DOHH2 (cell line): ENCODE measurements around the gene SOX8.

Source experiments
- H3F3A ChIP-seq: fragments of 200-600 bp; sonication (generic), shearing (Covaris generic); 2 replicates; pipeline ENCODE4 v1.6.0; 2016; ENCODE audit warnings: antibody characterized with exemption, mild to moderate bottlenecking; ENCODE audit not compliant: control insufficient read depth, insufficient read depth
- H3K27ac ChIP-seq: fragments of 200-600 bp; sonication (generic); 2 replicates; pipeline ENCODE4 v1.5.1; 2014; ENCODE audit warnings: low read depth, mild to moderate bottlenecking, low read length, moderate library complexity
- H3K27me3 ChIP-seq: fragments of 200-600 bp; sonication (generic); 2 replicates; pipeline ENCODE4 v1.6.1; 2014; ENCODE audit warnings: mild to moderate bottlenecking, low read length, mixed read lengths; ENCODE audit not compliant: control insufficient read depth
- H3K36me3 ChIP-seq: fragments of 200-600 bp; sonication (generic); 2 replicates; pipeline ENCODE4 v1.6.1; 2014; ENCODE audit warnings: mild to moderate bottlenecking, low read length, moderate library complexity, mixed read lengths; ENCODE audit not compliant: control insufficient read depth
- H3K4me1 ChIP-seq: fragments of 200-600 bp; sonication (generic); 2 replicates; pipeline ENCODE4 v1.6.1; 2014; ENCODE audit warnings: mild to moderate bottlenecking, low read length, mixed read lengths; ENCODE audit not compliant: control insufficient read depth
- H3K4me2 ChIP-seq: fragments of 200-600 bp; sonication (generic); 2 replicates; pipeline ENCODE4 v1.6.0; 2014; ENCODE audit warnings: mild to moderate bottlenecking, low read length, moderate library complexity
- H3K4me3 ChIP-seq: fragments of 200-600 bp; sonication (generic); 2 replicates; pipeline ENCODE4 v1.5.1; 2014; ENCODE audit warnings: mild to moderate bottlenecking, low read length, mixed read lengths
- H3K79me2 ChIP-seq: fragments of 200-600 bp; sonication (generic); 2 replicates; pipeline ENCODE4 v1.6.1; 2014; ENCODE audit warnings: mild to moderate bottlenecking, low read length, mixed read lengths; ENCODE audit not compliant: control insufficient read depth
- H3K9me2 ChIP-seq: fragments of 200-600 bp; sonication (generic); replicated peaks from 2 replicates; pipeline ENCODE4 v1.6.1; 2014; ENCODE audit warnings: mild to moderate bottlenecking, low read length, mixed read lengths; ENCODE audit not compliant: control insufficient read depth
- H3K9me3 ChIP-seq: fragments of 200-600 bp; sonication (generic); 2 replicates; pipeline ENCODE4 v1.6.1; 2014; ENCODE audit warnings: antibody characterized with exemption, low read length, mixed read lengths; ENCODE audit not compliant: control insufficient read depth, insufficient read depth
- H4K20me1 ChIP-seq: fragments of 200-600 bp; sonication (generic); 2 replicates; pipeline ENCODE4 v1.6.0; 2014; ENCODE audit warnings: low read depth, mild to moderate bottlenecking, antibody characterized with exemption, low read length, moderate library complexity; ENCODE audit not compliant: control insufficient read depth, insufficient read depth
- CTCF ChIP-seq: fragments of 200-600 bp; sonication (generic); IDR thresholded peaks from one replicate; pipeline ENCODE4 v1.5.1; 2014; ENCODE audit warnings: antibody characterized with exemption, mild to moderate bottlenecking, low read depth, low read length; ENCODE audit not compliant: poor library complexity, severe bottlenecking
- EZH2phosphoT487 ChIP-seq: fragments of 200-600 bp; sonication (generic); IDR thresholded peaks from 2 replicates; pipeline ENCODE4 v1.6.1; 2017; ENCODE audit warnings: borderline replicate concordance, mild to moderate bottlenecking, antibody characterized with exemption, low read length, moderate library complexity, mixed read lengths

Gene SOX8

GRCh38 chr16:984121-984694 is 2.6 kb downstream of the SOX8 start:
- no peaks in the 10 kb centered on the region for H3F3A ChIP-seq
- H3K4me2 ChIP-seq = no peak overlapping the region
- no peak for TF ChIP-seq EZH2phosphoT487
- no peak for TF ChIP-seq CTCF
- H3K9me3 ChIP-seq = no peaks in the 10 kb centered on the region
- H3K9me2 ChIP-seq = no peaks in the 10 kb centered on the region
- H3K27ac ChIP-seq = no peak overlapping the region
- H4K20me1 ChIP-seq = no peaks in the 10 kb centered on the region
- H3K27me3 ChIP-seq = no peaks in the 10 kb centered on the region
- H3K4me3 ChIP-seq = no peak overlapping the region
- no peaks in the 10 kb centered on the region for H3K36me3 ChIP-seq
- H3K79me2 ChIP-seq = no peaks in the 10 kb centered on the region
- peaks cover 8% of the 10 kb centered on the region for H3K4me1 ChIP-seq

GRCh38 chr16:984736-985636 is 3.4 kb downstream of the SOX8 start:
- no peak overlapping the region for H3K4me2 ChIP-seq
- H3K9me2 ChIP-seq = no peaks in the 10 kb centered on the region
- TF ChIP-seq CTCF (no peak), EZH2phosphoT487 (no peak)
- no peak overlapping the region for H3K27ac ChIP-seq
- H3K79me2 ChIP-seq = no peaks in the 10 kb centered on the region
- no peaks in the 10 kb centered on the region for H3K27me3 ChIP-seq
- H3K9me3 ChIP-seq = no peaks in the 10 kb centered on the region
- no peaks in the 10 kb centered on the region for H4K20me1 ChIP-seq
- no peaks in the 10 kb centered on the region for H3F3A ChIP-seq
- H3K4me3 ChIP-seq = no peak overlapping the region
- no peaks in the 10 kb centered on the region for H3K36me3 ChIP-seq
- H3K4me1 ChIP-seq = peaks cover 3% of the 10 kb centered on the region; the same call in 1 of the 2 replicates

DNA sequence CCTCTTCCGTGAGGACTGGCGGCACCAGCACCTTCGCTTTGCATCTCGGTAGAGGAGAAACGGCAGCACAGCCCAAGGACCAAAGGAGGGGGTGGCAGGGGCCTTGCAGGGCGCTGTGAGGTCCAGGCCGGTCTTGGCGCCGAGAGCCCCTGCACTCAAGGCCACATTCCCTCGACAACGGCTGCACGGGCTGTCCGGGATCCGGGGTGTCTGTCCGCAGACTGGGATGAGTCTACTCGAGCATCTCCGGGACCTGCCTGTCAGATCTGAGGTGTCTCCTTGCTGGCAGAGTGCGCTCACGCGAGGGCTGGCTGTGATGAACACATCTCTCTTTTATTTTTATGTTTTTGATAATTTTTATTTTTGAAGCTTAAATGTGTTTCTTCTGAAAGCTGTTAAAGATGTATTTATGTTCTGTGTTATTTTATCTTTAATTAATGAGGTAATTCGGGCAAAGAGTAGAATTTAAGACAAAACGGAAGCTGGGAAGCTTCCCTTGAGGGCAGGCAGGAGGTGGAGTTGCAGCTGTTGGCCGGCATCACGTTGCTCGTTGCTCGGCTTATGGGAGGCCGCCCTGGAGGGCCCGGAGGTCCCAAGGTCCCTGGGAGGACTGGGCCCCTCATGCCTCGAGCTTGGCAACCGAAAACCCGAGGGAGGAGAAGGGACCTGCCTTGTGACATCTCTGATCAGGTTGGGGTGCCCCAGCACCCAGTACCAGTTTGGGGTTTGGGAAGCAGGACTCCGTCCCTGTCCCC is 4.3 kb downstream of the SOX8 start:
- H3K4me1 ChIP-seq = no peaks in the 10 kb centered on the region
- no peak overlapping the region for H3K4me3 ChIP-seq
- H3K9me3 ChIP-seq = no peaks in the 10 kb centered on the region
- no peaks in the 10 kb centered on the region for H3K9me2 ChIP-seq
- H3K27me3 ChIP-seq = no peaks in the 10 kb centered on the region
- H3K79me2 ChIP-seq = no peaks in the 10 kb centered on the region
- H3K4me2 ChIP-seq = no peak overlapping the region
- TF ChIP-seq CTCF (no peak), EZH2phosphoT487 (no peak)
- H3K27ac ChIP-seq = no peak overlapping the region
- no peaks in the 10 kb centered on the region for H3F3A ChIP-seq
- H3K36me3 ChIP-seq = no peaks in the 10 kb centered on the region
- no peaks in the 10 kb centered on the region for H4K20me1 ChIP-seq
